GM23338 (cell line): ENCODE data around the gene ME1. TPM values are rescaled to one million over a fixed set of nuclear protein-coding genes. Genes with fewer than 3 reads are reported as not detected.

Experiments used
- ATAC-seq: fragments of 200-7000 bp; cut with Tn5 transposase; 3 replicates; pipeline ENCODE4 v1.9.1; 2020
- DNase-seq: peaks from one replicate; pipeline ENCODE4 v3.0.0-alpha.2; 2015; ENCODE audit warnings: low spot score
- H2AFZ ChIP-seq: fragments of 200-600 bp; sonication (generic); 2 replicates; pipeline ENCODE4 v1.8.0; 2016; ENCODE audit warnings: antibody characterized with exemption, mild to moderate bottlenecking, moderate library complexity
- H3F3A ChIP-seq: fragments of 200-600 bp; sonication (generic); replicated peaks from 2 replicates; pipeline ENCODE4 v1.8.0; 2017; ENCODE audit warnings: antibody characterized with exemption, mixed run types, low read depth
- H3K27ac ChIP-seq: fragments of 200-600 bp; sonication (generic); 2 replicates; pipeline ENCODE4 v1.6.1; 2016; ENCODE audit warnings: low read depth
- H3K27me3 ChIP-seq: fragments of 200-600 bp; sonication (generic); 2 replicates; pipeline ENCODE4 v1.8.0; 2016; ENCODE audit warnings: mild to moderate bottlenecking, mixed run types, moderate library complexity; ENCODE audit not compliant: insufficient read depth
- H3K36me3 ChIP-seq: fragments of 200-600 bp; sonication (generic); 2 replicates; pipeline ENCODE4 v1.8.0; 2016; ENCODE audit warnings: mild to moderate bottlenecking; ENCODE audit not compliant: insufficient read depth
- H3K4me1 ChIP-seq: fragments of 200-600 bp; sonication (generic); 2 replicates; pipeline ENCODE4 v1.8.0; 2016; ENCODE audit warnings: mild to moderate bottlenecking, moderate library complexity; ENCODE audit not compliant: insufficient read depth
- H3K4me2 ChIP-seq: fragments of 200-600 bp; sonication (generic); 2 replicates; pipeline ENCODE4 v1.7.1; 2017; ENCODE audit warnings: mixed run types
- H3K4me3 ChIP-seq: fragments of 200-600 bp; sonication (generic); 2 replicates; pipeline ENCODE4 v1.6.1; 2016; ENCODE audit warnings: mixed run types
- H3K79me2 ChIP-seq: fragments of 200-600 bp; sonication (generic); replicated peaks from 2 replicates; pipeline ENCODE4 v1.8.0; 2017; ENCODE audit warnings: mild to moderate bottlenecking; ENCODE audit not compliant: insufficient read depth
- H3K9me2 ChIP-seq: fragments of 200-600 bp; sonication (generic); 2 replicates; pipeline ENCODE4 v1.8.0; 2017; ENCODE audit not compliant: insufficient read depth
- H4K20me1 ChIP-seq: fragments of 200-600 bp; sonication (generic); replicated peaks from 2 replicates; pipeline ENCODE4 v1.8.0; 2017; ENCODE audit warnings: mild to moderate bottlenecking; ENCODE audit not compliant: insufficient read depth
- H3K27ac Mint-ChIP-seq: 2 replicates; pipeline ENCODE4 v1.8.0; 2020; ENCODE audit warnings: inconsistent platforms, mild to moderate bottlenecking, moderate library complexity, mixed read lengths
- H3K27me3 Mint-ChIP-seq: 3 replicates; pipeline ENCODE4 v1.8.0; 2022; ENCODE audit warnings: low read depth, mild to moderate bottlenecking, moderate library complexity, mixed read lengths, inconsistent platforms; ENCODE audit not compliant: insufficient read depth, poor library complexity
- H3K36me3 Mint-ChIP-seq: 3 replicates; pipeline ENCODE4 v1.8.0; 2021; ENCODE audit warnings: low read depth, mild to moderate bottlenecking, inconsistent platforms, moderate library complexity, mixed read lengths
- H3K4me1 Mint-ChIP-seq: 3 replicates; pipeline ENCODE4 v1.8.0; 2020; ENCODE audit warnings: mild to moderate bottlenecking, inconsistent platforms, mixed read lengths
- H3K4me3 Mint-ChIP-seq: 3 replicates; pipeline ENCODE4 v1.8.0; 2021; ENCODE audit warnings: moderate library complexity, mild to moderate bottlenecking, inconsistent platforms, mixed read lengths
- H3K9me3 Mint-ChIP-seq: 3 replicates; pipeline ENCODE4 v1.8.0; 2020; ENCODE audit warnings: moderate library complexity, mild to moderate bottlenecking, inconsistent platforms, mixed read lengths
- CREB1 ChIP-seq: fragments of 250-450 bp; sonication (Bioruptor Pico); IDR thresholded peaks from 2 replicates; pipeline ENCODE4 v1.5.0; 2020; ENCODE audit warnings: low read depth, mild to moderate bottlenecking, moderate library complexity
- EZH2 ChIP-seq: fragments of 200-600 bp; sonication (generic); IDR thresholded peaks from one replicate; pipeline ENCODE4 v1.8.0; 2017; ENCODE audit warnings: antibody characterized with exemption, mild to moderate bottlenecking, low read depth; ENCODE audit not compliant: unreplicated experiment
- JUNB ChIP-seq: IDR thresholded peaks from one replicate; pipeline ENCODE4 v1.6.1; 2016; ENCODE audit warnings: antibody characterized with exemption; ENCODE audit not compliant: unreplicated experiment
- POLR2AphosphoS5 ChIP-seq: IDR thresholded peaks from 2 replicates; pipeline ENCODE4 v1.6.1; 2016; ENCODE audit warnings: antibody characterized with exemption, low read depth
- STAT1 ChIP-seq: IDR thresholded peaks from one replicate; pipeline ENCODE4 v1.6.1; 2016; ENCODE audit warnings: antibody characterized with exemption; ENCODE audit not compliant: unreplicated experiment
- ZNF114 ChIP-seq: fragments of 250-450 bp; sonication (Bioruptor Pico); IDR thresholded peaks from 2 replicates; pipeline ENCODE4 v1.5.0; 2020; ENCODE audit warnings: mild to moderate bottlenecking, moderate library complexity
- ZNF331 ChIP-seq: fragments of 250-450 bp; sonication (Bioruptor Pico); IDR thresholded peaks from 2 replicates; pipeline ENCODE4 v1.5.0; 2020; ENCODE audit warnings: low read depth, mild to moderate bottlenecking, moderate library complexity
- polyA plus RNA-seq: library from polyadenylated mRNA; unstranded; fragments of >200 nt; fragmentation: Nextera tagmentation; extraction: Ambion mirVana; gene quantifications from 2 replicates; pipeline ENCODE4 v1.2.1, GENCODE V29; 2016
- total RNA-seq: library from RNA; depleted of rRNA; stranded (reverse); fragments of >200 nt; shearing (Covaris generic); gene quantifications from 2 replicates; pipeline ENCODE4 v1.2.3, GENCODE V29; 2014
- TF ChIP-seq, protein P1 (sequence below), 2 experiments: fragments of 200-600 bp in 1 of 2; sonication (generic) in 1 of 2; conservative IDR thresholded peaks; 2 replicates each; pipeline versions ENCODE4 v1.5.1 to v1.6.1; 2016 to 2017; ENCODE audit warnings: antibody characterized with exemption in 2 of 2, low read depth in 2 of 2, mild to moderate bottlenecking in 2 of 2, moderate library complexity in 1 of 2
- TF ChIP-seq, protein P2 (sequence below): fragments of 250-450 bp; sonication (Bioruptor Pico); IDR thresholded peaks from 2 replicates; pipeline ENCODE4 v1.5.0; 2020; ENCODE audit warnings: mild to moderate bottlenecking, moderate library complexity

Gene ME1
- total and polyA plus RNA-seq, 2 experiments from 2014 or later, result 6.4 to 8.0 TPM

DNA sequence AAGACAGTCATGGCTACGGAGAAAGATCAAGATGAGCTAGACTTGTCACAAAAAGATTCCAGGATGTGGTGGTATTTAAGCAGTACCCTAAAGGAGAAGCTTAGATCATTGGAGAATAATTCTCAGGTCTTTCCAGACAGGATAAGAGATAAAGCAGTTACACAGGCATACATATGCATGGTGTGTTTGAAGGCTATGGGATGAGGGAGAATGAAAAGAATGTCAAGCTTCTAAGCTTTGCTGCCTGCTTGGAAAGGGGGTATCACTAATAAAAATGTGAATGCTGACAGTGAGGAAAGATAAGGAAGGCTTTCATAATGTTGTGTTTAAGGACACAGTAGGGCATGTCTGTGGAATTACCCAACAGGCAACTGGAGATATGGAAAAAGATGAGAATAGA lies 209.6 kb downstream of the ME1 start:
- Mint-ChIP-seq H3K27ac (no peak overlapping the region; the same call in 1 of the 2 replicates), H3K9me3 (no peaks in the 10 kb centered on the region), H3K4me1 (no peaks in the 10 kb centered on the region), H3K36me3 (no peaks in the 10 kb centered on the region), H3K4me3 (no peak overlapping the region), H3K27me3 (peaks cover 2% of the 10 kb centered on the region)
- Histone ChIP-seq H2AFZ (no peak overlapping the region), H3K36me3 (no peaks in the 10 kb centered on the region), H4K20me1 (no peaks in the 10 kb centered on the region), H3K27ac (no peak overlapping the region), H3K4me3 (no peak overlapping the region), H3K9me2 (no peaks in the 10 kb centered on the region), H3K4me1 (no peaks in the 10 kb centered on the region), H3K4me2 (no peak overlapping the region), H3F3A (no peaks in the 10 kb centered on the region), H3K27me3 (no peaks in the 10 kb centered on the region), H3K79me2 (no peaks in the 10 kb centered on the region)
- ATAC-seq, result no peak
- no peak for DNase-seq
- TF ChIP-seq POLR2AphosphoS5, result no peak
- TF ChIP-seq JUNB, result no peak
- no peak for TF ChIP-seq ZNF114 (CRISPR knock-in tag)
- TF ChIP-seq, protein P1, sequence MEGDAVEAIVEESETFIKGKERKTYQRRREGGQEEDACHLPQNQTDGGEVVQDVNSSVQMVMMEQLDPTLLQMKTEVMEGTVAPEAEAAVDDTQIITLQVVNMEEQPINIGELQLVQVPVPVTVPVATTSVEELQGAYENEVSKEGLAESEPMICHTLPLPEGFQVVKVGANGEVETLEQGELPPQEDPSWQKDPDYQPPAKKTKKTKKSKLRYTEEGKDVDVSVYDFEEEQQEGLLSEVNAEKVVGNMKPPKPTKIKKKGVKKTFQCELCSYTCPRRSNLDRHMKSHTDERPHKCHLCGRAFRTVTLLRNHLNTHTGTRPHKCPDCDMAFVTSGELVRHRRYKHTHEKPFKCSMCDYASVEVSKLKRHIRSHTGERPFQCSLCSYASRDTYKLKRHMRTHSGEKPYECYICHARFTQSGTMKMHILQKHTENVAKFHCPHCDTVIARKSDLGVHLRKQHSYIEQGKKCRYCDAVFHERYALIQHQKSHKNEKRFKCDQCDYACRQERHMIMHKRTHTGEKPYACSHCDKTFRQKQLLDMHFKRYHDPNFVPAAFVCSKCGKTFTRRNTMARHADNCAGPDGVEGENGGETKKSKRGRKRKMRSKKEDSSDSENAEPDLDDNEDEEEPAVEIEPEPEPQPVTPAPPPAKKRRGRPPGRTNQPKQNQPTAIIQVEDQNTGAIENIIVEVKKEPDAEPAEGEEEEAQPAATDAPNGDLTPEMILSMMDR (conservative IDR thresholded peaks at IDR 0.05; ENCODE audit: low read depth in 2 of 2), result no peak
- TF ChIP-seq STAT1, result no peak
- no peak for TF ChIP-seq CREB1 (CRISPR knock-in tag)
- TF ChIP-seq EZH2, result no peak
- TF ChIP-seq ZNF331 (CRISPR knock-in tag), result no peak
- TF ChIP-seq, protein P2, sequence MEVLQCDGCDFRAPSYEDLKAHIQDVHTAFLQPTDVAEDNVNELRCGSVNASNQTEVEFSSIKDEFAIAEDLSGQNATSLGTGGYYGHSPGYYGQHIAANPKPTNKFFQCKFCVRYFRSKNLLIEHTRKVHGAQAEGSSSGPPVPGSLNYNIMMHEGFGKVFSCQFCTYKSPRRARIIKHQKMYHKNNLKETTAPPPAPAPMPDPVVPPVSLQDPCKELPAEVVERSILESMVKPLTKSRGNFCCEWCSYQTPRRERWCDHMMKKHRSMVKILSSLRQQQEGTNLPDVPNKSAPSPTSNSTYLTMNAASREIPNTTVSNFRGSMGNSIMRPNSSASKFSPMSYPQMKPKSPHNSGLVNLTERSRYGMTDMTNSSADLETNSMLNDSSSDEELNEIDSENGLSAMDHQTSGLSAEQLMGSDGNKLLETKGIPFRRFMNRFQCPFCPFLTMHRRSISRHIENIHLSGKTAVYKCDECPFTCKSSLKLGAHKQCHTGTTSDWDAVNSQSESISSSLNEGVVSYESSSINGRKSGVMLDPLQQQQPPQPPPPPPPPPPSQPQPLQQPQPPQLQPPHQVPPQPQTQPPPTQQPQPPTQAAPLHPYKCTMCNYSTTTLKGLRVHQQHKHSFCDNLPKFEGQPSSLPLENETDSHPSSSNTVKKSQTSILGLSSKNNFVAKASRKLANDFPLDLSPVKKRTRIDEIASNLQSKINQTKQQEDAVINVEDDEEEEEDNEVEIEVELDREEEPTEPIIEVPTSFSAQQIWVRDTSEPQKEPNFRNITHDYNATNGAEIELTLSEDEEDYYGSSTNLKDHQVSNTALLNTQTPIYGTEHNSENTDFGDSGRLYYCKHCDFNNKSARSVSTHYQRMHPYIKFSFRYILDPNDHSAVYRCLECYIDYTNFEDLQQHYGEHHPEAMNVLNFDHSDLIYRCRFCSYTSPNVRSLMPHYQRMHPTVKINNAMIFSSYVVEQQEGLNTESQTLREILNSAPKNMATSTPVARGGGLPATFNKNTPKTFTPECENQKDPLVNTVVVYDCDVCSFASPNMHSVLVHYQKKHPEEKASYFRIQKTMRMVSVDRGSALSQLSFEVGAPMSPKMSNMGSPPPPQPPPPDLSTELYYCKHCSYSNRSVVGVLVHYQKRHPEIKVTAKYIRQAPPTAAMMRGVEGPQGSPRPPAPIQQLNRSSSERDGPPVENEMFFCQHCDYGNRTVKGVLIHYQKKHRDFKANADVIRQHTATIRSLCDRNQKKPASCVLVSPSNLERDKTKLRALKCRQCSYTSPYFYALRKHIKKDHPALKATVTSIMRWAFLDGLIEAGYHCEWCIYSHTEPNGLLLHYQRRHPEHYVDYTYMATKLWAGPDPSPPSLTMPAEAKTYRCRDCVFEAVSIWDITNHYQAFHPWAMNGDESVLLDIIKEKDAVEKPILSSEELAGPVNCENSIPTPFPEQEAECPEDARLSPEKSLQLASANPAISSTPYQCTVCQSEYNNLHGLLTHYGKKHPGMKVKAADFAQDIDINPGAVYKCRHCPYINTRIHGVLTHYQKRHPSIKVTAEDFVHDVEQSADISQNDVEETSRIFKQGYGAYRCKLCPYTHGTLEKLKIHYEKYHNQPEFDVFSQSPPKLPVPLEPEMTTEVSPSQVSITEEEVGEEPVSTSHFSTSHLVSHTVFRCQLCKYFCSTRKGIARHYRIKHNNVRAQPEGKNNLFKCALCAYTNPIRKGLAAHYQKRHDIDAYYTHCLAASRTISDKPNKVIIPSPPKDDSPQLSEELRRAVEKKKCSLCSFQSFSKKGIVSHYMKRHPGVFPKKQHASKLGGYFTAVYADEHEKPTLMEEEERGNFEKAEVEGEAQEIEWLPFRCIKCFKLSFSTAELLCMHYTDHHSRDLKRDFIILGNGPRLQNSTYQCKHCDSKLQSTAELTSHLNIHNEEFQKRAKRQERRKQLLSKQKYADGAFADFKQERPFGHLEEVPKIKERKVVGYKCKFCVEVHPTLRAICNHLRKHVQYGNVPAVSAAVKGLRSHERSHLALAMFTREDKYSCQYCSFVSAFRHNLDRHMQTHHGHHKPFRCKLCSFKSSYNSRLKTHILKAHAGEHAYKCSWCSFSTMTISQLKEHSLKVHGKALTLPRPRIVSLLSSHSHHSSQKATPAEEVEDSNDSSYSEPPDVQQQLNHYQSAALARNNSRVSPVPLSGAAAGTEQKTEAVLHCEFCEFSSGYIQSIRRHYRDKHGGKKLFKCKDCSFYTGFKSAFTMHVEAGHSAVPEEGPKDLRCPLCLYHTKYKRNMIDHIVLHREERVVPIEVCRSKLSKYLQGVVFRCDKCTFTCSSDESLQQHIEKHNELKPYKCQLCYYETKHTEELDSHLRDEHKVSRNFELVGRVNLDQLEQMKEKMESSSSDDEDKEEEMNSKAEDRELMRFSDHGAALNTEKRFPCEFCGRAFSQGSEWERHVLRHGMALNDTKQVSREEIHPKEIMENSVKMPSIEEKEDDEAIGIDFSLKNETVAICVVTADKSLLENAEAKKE (CRISPR knock-in tag), result no peak
